IMR-90 (cell line): ENCODE measurements around the gene TAGLN2.

ENCODE experiments used
- BHLHE40 ChIP-seq: fragments of 150-350 bp; IDR thresholded peaks from 2 replicates; pipeline ENCODE4 v1.6.1; 2016; ENCODE audit warnings: mild to moderate bottlenecking, low read depth, low read length
- POLR2A ChIP-seq: IDR thresholded peaks from 2 replicates; pipeline ENCODE4 v1.6.1; 2012; ENCODE audit warnings: mild to moderate bottlenecking, low read depth, low read length

DNA sequence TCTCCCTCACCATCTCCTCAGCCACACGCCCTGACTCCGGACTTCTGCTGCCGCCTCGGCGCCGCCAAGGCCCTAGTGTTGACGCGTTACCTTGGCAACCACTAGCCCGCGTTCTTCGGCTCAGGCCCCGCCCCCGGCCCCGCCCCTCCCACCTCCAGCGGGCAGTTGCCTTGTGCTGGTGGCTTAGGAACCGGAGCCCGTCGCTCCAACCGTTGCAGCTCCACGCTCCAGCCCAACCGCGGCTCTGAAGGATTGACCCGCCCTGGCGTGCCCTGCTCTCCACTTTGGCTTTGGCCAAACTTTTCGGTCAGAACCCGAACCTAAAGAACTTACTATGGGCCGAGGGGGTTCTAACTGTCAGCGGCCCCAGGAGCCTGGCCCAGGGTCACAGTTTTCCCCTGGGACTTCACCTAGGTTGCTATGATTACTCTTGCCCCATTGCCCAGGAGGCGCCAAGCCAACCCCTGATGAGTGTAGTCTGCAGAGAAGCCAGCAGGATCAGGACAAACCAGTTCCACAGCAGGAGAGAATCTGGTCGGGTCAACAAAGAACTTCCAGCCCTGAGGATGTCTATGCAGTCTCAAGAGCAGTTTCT is 25.1 kb downstream of the TAGLN2 start, which contains the start of gene CFAP45:
- TF ChIP-seq BHLHE40 (no peak), POLR2A (no peak)
